Upper lobe of left lung (tissue), 4 donors: ENCODE data around the gene TOMT.

Experiments
- EP300 ChIP-seq, 4 donors: sonication (generic); formaldehyde crosslinking; IDR thresholded peaks; one replicate each; pipeline ENCODE4 v1.5.1; 2017; ENCODE audit warnings: antibody characterized with exemption in 4 of 4, control low read depth in 2 of 4
- POLR2A ChIP-seq, 4 donors: fragments of 450-650 bp; IDR thresholded peaks; one replicate each; pipeline ENCODE4 v1.5.1; 2016 to 2017; ENCODE audit warnings: antibody characterized with exemption in 4 of 4, mild to moderate bottlenecking in 2 of 4
- POLR2AphosphoS5 ChIP-seq, 2 donors: sonication (generic); formaldehyde crosslinking; IDR thresholded peaks; one replicate each; pipeline ENCODE4 v1.5.1; 2017; ENCODE audit warnings: antibody characterized with exemption in 2 of 2
- TF ChIP-seq, protein P1 (sequence below), 6 experiments: fragments of 450-650 bp in 4 of 6; fragments of 200-600 bp in 2 of 6; sonication (generic) in 2 of 6; IDR thresholded peaks; one replicate each; pipeline ENCODE4 v1.5.1; 2016 to 2019; ENCODE audit warnings: antibody characterized with exemption in 6 of 6

DNA sequence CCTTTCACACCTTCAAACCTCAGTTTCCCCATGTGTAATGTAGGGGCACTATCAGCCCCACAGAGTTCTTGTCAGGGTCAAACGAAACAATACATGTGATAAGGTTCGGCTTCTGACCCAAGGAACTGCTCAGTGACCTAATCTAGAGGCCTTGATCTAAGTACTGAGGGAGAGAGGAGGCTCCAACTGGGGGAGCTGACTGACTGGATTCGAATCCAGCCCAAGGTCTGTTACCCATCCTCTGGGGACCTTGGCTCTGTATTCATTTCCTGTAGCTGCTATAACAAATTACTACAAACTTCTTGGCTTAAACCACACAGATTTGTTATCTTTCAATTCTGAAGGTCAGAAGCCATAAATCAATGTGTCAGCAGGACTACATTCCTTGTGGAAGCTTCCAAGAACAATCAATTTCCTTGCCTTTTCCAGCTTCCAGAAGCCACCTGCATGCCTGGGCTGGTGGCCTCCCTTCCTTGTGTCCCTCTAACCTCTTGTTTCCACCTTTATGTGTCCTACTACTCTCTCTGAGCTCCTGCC is 17.5 kb downstream of the TOMT start:
- TF ChIP-seq EP300 (IDR thresholded peaks at IDR 0.05) (no peak), POLR2A (IDR thresholded peaks at IDR 0.05) (no peak), POLR2AphosphoS5 (IDR thresholded peaks at IDR 0.05) (no peak)
- TF ChIP-seq, protein P1, sequence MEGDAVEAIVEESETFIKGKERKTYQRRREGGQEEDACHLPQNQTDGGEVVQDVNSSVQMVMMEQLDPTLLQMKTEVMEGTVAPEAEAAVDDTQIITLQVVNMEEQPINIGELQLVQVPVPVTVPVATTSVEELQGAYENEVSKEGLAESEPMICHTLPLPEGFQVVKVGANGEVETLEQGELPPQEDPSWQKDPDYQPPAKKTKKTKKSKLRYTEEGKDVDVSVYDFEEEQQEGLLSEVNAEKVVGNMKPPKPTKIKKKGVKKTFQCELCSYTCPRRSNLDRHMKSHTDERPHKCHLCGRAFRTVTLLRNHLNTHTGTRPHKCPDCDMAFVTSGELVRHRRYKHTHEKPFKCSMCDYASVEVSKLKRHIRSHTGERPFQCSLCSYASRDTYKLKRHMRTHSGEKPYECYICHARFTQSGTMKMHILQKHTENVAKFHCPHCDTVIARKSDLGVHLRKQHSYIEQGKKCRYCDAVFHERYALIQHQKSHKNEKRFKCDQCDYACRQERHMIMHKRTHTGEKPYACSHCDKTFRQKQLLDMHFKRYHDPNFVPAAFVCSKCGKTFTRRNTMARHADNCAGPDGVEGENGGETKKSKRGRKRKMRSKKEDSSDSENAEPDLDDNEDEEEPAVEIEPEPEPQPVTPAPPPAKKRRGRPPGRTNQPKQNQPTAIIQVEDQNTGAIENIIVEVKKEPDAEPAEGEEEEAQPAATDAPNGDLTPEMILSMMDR (IDR thresholded peaks at IDR 0.05): no peak
